ENCODE measurements around the gene LAMA2.

Gene LAMA2

DNA sequence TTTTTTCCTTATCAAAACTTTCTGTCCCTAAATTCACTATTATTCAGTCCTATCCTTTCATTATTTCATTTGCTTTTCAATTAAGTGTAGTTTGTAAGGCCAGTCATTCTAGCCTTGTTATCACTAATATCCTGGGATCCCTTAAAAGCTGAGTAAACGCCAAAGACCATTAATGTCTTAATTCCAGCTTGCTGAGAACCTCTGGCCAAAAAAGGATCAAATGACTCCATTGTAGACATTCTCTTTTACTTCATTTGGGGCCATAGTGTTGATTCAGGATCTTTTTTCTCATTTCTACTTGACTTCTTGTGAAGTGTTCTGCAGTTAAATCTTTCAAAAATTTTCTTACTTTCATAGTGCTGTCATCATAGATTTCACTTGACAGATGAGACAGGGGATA is 379.7 kb downstream of the LAMA2 start:
- Histone ChIP-seq H3K36me3 (ENCODE audit: control insufficient read depth, insufficient read depth, low read length) (no peaks in the 10 kb centered on the region), H3K27ac (ENCODE audit: low read depth, low read length, severe bottlenecking) (no peak overlapping the region), H3K9me3 (ENCODE audit: control insufficient read depth, low read length) (no peaks in the 10 kb centered on the region), H3K4me3 (ENCODE audit: extremely low read depth, insufficient read depth, low read length, poor library complexity, severe bottlenecking) (no peak overlapping the region), H3K4me1 (ENCODE audit: control insufficient read depth, insufficient read depth, low read length, poor library complexity, severe bottlenecking) (peaks cover 4% of the 10 kb centered on the region)
- 80% methylated on average over 1 of the region's 1 CpG; no CpG with 5 or more reads in 1 of the 2 experiments for WGBS, 2 experiments (ENCODE audit: insufficient coverage in 2 of 2)

- 85 to 93% methylated on average over 6 to 8 of the region's 8 CpGs for WGBS, 2 experiments (ENCODE audit: insufficient coverage in 2 of 2)
- peaks cover 4% of the 10 kb centered on the region for H3K4me1 ChIP-seq (ENCODE audit: control insufficient read depth, insufficient read depth, low read length, poor library complexity, severe bottlenecking)
- H3K9me3 ChIP-seq (ENCODE audit: control insufficient read depth, low read length) = no peaks in the 10 kb centered on the region
- H3K27ac ChIP-seq (ENCODE audit: low read depth, low read length, severe bottlenecking) = no peak overlapping the region
- no peaks in the 10 kb centered on the region for H3K36me3 ChIP-seq (ENCODE audit: control insufficient read depth, insufficient read depth, low read length)
- H3K4me3 ChIP-seq (ENCODE audit: extremely low read depth, insufficient read depth, low read length, poor library complexity, severe bottlenecking) = no peak overlapping the region
Measured at GRCh38 chr6:129263176-129263575, 380.2 kb downstream of the LAMA2 start.

DNA sequence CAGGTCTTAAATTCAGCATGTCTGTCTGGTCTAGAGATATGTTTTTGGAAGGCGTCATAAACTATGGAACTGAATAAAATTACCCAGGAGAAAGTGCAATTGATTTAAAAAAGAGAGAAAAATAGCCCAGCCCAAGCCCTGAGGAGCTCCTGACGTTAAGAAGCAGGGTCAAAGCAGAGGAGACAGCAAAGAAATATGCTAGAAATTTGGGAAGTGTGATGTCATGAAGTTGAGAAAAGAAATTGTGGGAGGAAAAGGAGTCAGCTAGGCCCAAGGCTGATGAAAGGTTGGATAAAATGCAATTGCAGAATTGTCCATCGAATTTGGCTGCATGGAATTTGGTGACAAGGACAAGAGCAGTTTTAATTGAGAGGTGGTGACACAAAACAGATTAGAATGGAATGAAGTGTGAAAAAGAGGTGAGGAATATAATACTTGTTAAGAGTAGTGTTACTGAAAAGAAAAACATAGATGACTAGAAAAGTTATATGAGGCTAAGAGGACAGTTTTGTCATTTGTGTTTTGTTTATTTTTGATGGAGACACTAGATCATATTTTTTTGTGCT is 381.6 kb downstream of the LAMA2 start:
- WGBS, 2 experiments (ENCODE audit: insufficient coverage in 2 of 2) = 69 to 82% methylated on average over 3 of the region's 3 CpGs
- H3K27ac ChIP-seq (ENCODE audit: low read depth, low read length, severe bottlenecking) = no peak overlapping the region
- H3K4me3 ChIP-seq (ENCODE audit: extremely low read depth, insufficient read depth, low read length, poor library complexity, severe bottlenecking) = no peak overlapping the region
- peaks cover 4% of the 10 kb centered on the region for H3K4me1 ChIP-seq (ENCODE audit: control insufficient read depth, insufficient read depth, low read length, poor library complexity, severe bottlenecking)
- no peaks in the 10 kb centered on the region for H3K36me3 ChIP-seq (ENCODE audit: control insufficient read depth, insufficient read depth, low read length)
- H3K9me3 ChIP-seq (ENCODE audit: control insufficient read depth, low read length) = no peaks in the 10 kb centered on the region

DNA sequence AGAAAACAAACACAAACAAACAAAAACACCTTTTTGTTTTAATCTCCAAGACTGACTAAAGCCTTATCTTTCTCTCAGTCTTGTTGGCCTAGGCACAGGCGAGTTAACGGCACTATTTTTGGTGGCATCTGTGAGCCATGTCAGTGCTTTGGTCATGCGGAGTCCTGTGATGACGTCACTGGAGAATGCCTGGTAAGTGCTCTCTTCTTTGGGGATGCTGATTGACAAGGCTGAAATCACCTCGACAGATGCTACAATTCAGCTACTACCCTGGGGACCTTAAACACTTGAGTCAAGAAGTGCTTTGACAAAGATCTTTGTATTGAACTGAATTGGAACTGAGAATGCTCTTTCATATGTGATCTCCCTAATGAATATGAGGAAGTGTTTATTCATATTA is 384.1 kb downstream of the LAMA2 start:
- WGBS, 2 experiments (ENCODE audit: insufficient coverage in 2 of 2) = 92 to 100% methylated on average over 1 to 2 of the region's 5 CpGs
- H3K27ac ChIP-seq (ENCODE audit: low read depth, low read length, severe bottlenecking) = no peak overlapping the region
- H3K4me3 ChIP-seq (ENCODE audit: extremely low read depth, insufficient read depth, low read length, poor library complexity, severe bottlenecking) = no peak overlapping the region
- no peaks in the 10 kb centered on the region for H3K9me3 ChIP-seq (ENCODE audit: control insufficient read depth, low read length)
- H3K4me1 ChIP-seq (ENCODE audit: control insufficient read depth, insufficient read depth, low read length, poor library complexity, severe bottlenecking) = peaks cover 4% of the 10 kb centered on the region
- no peaks in the 10 kb centered on the region for H3K36me3 ChIP-seq (ENCODE audit: control insufficient read depth, insufficient read depth, low read length)

DNA sequence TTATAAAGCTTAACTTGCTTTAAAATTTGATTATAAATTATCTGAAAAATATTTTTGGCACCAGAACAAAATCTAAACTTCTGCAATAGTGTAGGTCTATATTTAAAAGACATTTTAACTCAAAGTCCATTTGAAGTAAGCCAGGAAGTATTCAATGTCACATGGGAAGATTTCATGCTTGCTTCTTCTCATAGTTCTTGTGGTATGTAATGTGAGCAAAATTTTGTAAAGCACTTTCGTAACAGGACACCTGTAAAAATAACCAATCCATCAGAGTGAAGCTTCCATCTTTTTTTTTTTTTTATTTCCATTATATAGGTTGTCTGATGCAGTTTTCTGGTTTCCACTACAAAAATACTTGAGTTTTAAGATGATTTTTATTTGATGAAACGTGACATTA is 386.1 kb downstream of the LAMA2 start:
- H3K9me3 ChIP-seq (ENCODE audit: control insufficient read depth, low read length) = no peaks in the 10 kb centered on the region
- no peak overlapping the region for H3K4me3 ChIP-seq (ENCODE audit: extremely low read depth, insufficient read depth, low read length, poor library complexity, severe bottlenecking)
- H3K36me3 ChIP-seq (ENCODE audit: control insufficient read depth, insufficient read depth, low read length) = no peaks in the 10 kb centered on the region
- H3K4me1 ChIP-seq (ENCODE audit: control insufficient read depth, insufficient read depth, low read length, poor library complexity, severe bottlenecking) = peaks cover 4% of the 10 kb centered on the region
- no peak overlapping the region for H3K27ac ChIP-seq (ENCODE audit: low read depth, low read length, severe bottlenecking)
- WGBS, 2 experiments (ENCODE audit: insufficient coverage in 2 of 2) = no CpG with 5 or more reads among the region's 2 CpGs

GRCh38 chr6:129269891-129270290 is 387.0 kb downstream of the LAMA2 start:
- Histone ChIP-seq H3K36me3 (ENCODE audit: control insufficient read depth, insufficient read depth, low read length) (no peaks in the 10 kb centered on the region), H3K9me3 (ENCODE audit: control insufficient read depth, low read length) (no peaks in the 10 kb centered on the region), H3K27ac (ENCODE audit: low read depth, low read length, severe bottlenecking) (no peak overlapping the region), H3K4me3 (ENCODE audit: extremely low read depth, insufficient read depth, low read length, poor library complexity, severe bottlenecking) (no peak overlapping the region), H3K4me1 (ENCODE audit: control insufficient read depth, insufficient read depth, low read length, poor library complexity, severe bottlenecking) (no peaks in the 10 kb centered on the region)
- 92 to 100% methylated on average over 1 to 2 of the region's 2 CpGs for WGBS, 2 experiments (ENCODE audit: insufficient coverage in 2 of 2)

DNA sequence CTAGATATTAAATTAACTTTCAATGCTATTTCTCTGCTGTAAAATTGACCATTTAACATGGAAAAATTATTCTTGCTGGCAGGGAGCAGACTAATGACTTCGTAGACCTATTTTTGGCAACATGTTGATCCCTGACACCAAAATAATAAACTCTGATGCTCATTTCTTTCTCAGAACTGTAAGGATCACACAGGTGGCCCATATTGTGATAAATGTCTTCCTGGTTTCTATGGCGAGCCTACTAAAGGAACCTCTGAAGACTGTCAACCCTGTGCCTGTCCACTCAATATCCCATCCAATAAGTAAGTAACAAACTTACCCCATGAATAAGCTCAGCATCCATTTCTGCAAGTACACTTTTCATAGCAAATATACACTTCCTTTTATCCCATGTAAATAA is 387.5 kb downstream of the LAMA2 start:
- Histone ChIP-seq H3K4me1 (ENCODE audit: control insufficient read depth, insufficient read depth, low read length, poor library complexity, severe bottlenecking) (no peaks in the 10 kb centered on the region), H3K27ac (ENCODE audit: low read depth, low read length, severe bottlenecking) (no peak overlapping the region), H3K36me3 (ENCODE audit: control insufficient read depth, insufficient read depth, low read length) (no peaks in the 10 kb centered on the region), H3K4me3 (ENCODE audit: extremely low read depth, insufficient read depth, low read length, poor library complexity, severe bottlenecking) (no peak overlapping the region), H3K9me3 (ENCODE audit: control insufficient read depth, low read length) (no peaks in the 10 kb centered on the region)
- 100% methylated on average over 2 of the region's 2 CpGs for WGBS, 2 experiments (ENCODE audit: insufficient coverage in 2 of 2)

DNA sequence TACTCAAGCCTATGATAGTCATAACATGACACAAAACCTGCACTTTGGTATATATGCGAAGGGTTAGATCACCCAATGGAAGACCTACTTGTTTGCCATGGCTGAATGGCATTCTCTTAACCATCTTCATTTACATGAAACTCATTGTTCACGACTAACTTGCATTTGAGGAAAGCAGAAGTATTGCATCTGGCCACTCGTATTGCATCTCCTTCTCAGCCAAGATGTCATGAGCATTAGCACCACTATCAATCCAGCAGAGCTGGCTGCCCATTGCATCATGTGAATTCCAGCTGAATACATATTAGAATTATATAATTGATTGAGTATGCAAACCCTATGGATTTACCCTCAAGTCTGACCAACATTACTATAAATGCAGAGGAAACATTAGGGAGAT is 390.2 kb downstream of the LAMA2 start:
- Histone ChIP-seq H3K36me3 (ENCODE audit: control insufficient read depth, insufficient read depth, low read length) (no peaks in the 10 kb centered on the region), H3K4me1 (ENCODE audit: control insufficient read depth, insufficient read depth, low read length, poor library complexity, severe bottlenecking) (no peaks in the 10 kb centered on the region), H3K4me3 (ENCODE audit: extremely low read depth, insufficient read depth, low read length, poor library complexity, severe bottlenecking) (no peak overlapping the region), H3K27ac (ENCODE audit: low read depth, low read length, severe bottlenecking) (no peak overlapping the region), H3K9me3 (ENCODE audit: control insufficient read depth, low read length) (no peaks in the 10 kb centered on the region)
- WGBS, 2 experiments (ENCODE audit: insufficient coverage in 2 of 2) = 76% methylated on average over 3 of the region's 3 CpGs; no CpG with 5 or more reads in 1 of the 2 experiments

GRCh38 chr6:129276461-129276860 is 393.5 kb downstream of the LAMA2 start:
- Histone ChIP-seq H3K9me3 (ENCODE audit: control insufficient read depth, low read length) (no peaks in the 10 kb centered on the region), H3K4me1 (ENCODE audit: control insufficient read depth, insufficient read depth, low read length, poor library complexity, severe bottlenecking) (no peaks in the 10 kb centered on the region), H3K4me3 (ENCODE audit: extremely low read depth, insufficient read depth, low read length, poor library complexity, severe bottlenecking) (no peak overlapping the region), H3K36me3 (ENCODE audit: control insufficient read depth, insufficient read depth, low read length) (no peaks in the 10 kb centered on the region), H3K27ac (ENCODE audit: low read depth, low read length, severe bottlenecking) (no peak overlapping the region)
- 40% methylated on average over 1 of the region's 1 CpG; no CpG with 5 or more reads in 1 of the 2 experiments for WGBS, 2 experiments (ENCODE audit: insufficient coverage in 2 of 2)

GRCh38 chr6:129276986-129277385 is 394.0 kb downstream of the LAMA2 start:
- no peak overlapping the region for H3K4me3 ChIP-seq (ENCODE audit: extremely low read depth, insufficient read depth, low read length, poor library complexity, severe bottlenecking)

DNA sequence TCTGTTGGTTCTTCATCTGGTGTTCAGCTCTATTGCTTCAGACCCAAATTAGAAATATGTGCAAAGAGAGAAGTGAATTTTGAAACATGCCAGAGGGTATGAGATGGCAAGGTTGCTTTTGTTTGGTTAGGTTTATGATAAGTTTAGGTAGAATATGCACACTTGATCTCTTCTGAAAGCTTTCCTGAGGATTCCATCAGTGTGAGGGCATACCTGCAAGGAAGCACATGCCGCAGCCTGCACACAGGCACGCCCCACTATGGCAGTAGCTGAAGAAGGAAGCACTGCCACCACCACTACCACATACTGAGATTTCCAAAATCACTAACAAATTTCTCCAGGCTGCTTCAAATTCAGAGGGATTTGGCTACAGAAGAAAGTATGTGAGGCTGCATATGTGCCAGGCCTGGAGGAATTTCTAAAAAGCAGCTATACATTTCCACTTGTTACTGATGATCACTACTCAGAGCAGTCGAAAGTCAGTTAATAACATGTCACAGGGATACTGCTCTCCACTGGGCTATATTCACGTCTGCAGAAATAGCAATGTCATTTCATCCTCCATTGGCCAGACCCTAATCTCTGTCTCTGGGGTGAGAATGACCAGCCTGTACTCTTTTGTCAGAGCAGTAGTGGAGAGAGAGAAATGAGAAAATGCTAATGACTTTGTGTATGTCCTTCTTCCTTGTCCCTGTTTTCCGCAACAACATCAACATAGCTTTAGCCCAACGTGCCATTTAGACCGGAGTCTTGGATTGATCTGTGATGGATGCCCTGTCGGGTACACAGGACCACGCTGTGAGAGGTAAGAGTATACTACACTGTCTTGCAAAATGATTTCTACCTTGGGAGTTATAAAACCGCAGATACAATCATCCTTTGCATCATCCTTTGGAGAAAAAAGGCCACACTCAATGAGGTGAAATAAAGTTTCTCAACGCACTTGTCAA is 396.7 kb downstream of the LAMA2 start:
- no peaks in the 10 kb centered on the region for H3K4me1 ChIP-seq (ENCODE audit: control insufficient read depth, insufficient read depth, low read length, poor library complexity, severe bottlenecking)
- H3K9me3 ChIP-seq (ENCODE audit: control insufficient read depth, low read length) = no peaks in the 10 kb centered on the region
- H3K4me3 ChIP-seq (ENCODE audit: extremely low read depth, insufficient read depth, low read length, poor library complexity, severe bottlenecking) = no peak overlapping the region
- no peaks in the 10 kb centered on the region for H3K36me3 ChIP-seq (ENCODE audit: control insufficient read depth, insufficient read depth, low read length)
- 87 to 92% methylated on average over 5 of the region's 11 CpGs for WGBS, 2 experiments (ENCODE audit: insufficient coverage in 2 of 2)
- H3K27ac ChIP-seq (ENCODE audit: low read depth, low read length, severe bottlenecking) = no peak overlapping the region

More at GRCh38 chr6:129276986-129277385, 394.0 kb downstream of the LAMA2 start:
- Histone ChIP-seq H3K36me3 (ENCODE audit: control insufficient read depth, insufficient read depth, low read length) (no peaks in the 10 kb centered on the region), H3K9me3 (ENCODE audit: control insufficient read depth, low read length) (no peaks in the 10 kb centered on the region), H3K27ac (ENCODE audit: low read depth, low read length, severe bottlenecking) (no peak overlapping the region), H3K4me1 (ENCODE audit: control insufficient read depth, insufficient read depth, low read length, poor library complexity, severe bottlenecking) (no peaks in the 10 kb centered on the region)
- 92 to 100% methylated on average over 2 to 3 of the region's 4 CpGs for WGBS, 2 experiments (ENCODE audit: insufficient coverage in 2 of 2)
